Measurements from ENCODE around the gene PPP1R27.
"Not testable (repeated sequence)": the region's sequence is repeated elsewhere in the genome, so short reads cannot be mapped to it uniquely, and the experiment has no call there.

Gene PPP1R27

DNA sequence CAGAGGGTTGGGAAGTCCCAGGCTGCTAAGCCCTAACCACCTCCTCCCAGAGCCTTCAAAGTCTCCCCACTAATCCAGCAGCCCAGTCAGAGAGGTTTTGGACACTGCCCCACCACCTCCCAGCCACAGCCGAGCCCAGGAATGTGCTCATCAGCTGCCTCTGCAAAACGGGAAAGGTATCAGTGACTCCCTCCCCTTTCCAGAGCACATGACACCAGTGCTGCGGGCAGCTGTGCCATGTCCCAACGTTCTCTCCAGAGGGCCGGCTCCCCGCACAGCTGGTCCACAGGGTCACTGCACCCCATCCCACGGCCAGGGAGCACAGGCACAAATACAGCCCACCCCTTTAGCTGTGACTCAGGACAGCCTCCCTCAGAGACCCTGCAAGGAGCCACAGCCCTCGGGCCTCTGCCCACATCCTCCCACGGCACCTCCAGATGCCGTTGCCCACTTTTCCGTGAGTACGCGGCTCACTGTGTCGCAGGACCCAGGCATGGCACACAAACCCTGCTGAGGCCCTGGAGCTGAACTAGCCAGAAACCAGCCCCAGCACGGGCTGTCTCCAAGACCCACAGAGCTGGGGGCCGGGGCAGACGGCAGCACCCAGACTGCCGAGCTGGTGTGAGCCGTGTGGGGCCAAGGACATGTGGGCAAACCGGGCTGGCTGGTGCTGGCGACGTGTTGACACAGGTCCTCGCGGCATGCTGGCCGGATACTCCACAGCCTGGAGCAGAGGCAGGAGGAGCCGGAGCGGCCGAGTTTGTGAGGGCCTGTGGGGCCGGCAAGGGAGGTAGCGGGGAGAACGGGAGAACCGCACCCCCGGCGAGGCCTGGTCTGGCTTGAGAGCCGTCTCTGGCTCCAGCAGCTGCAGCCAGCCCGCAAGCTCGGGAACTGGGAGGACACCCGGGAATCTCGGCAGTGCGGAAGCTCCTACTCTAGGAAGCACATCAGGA lies 6.3 kb upstream of the PPP1R27 start:
- no peak for DNase-seq (ENCODE audit: low read depth)

DNA sequence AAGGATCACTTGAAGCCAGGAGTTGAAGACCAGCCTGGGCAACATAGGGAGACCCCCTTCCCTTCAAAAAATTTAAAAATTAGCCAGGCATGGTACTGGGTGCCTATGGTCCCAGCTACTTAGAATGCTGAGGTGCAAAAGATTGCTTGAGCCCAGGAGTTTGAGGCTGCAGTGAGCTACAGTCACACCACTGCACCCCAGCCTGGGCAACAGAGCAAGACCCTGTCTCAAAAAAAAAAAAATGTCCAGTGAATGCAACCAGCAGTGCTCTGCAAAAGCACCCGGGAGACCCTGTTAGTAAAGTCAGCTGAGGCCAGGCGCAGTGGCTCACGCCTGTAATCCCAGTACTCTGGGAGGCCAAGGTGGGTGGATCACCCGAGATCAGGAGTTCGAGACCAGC lies 5.2 kb upstream of the PPP1R27 start:
- DNase-seq (ENCODE audit: low read depth): not testable (repeated sequence)

DNA sequence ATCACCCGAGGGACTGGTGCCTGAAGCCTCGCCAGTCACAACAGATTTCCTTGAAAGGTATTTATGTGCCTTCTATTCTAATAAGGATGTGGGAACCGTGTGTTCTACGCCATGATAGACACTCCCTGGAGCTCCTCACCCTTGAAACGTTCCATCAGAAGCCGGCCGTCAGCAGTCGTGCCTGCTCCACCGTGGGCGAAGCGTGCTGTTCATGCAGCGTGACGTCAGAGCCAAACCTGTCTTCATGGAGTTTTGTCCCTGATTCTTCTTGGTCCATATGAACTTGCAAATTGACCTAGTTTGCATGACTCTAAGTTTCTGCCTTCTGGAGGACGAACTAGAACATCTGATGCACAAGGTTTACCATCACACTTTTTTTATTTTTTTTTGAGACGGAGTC lies 4.5 kb upstream of the PPP1R27 start:
- DNase-seq (ENCODE audit: low read depth): no peak

DNA sequence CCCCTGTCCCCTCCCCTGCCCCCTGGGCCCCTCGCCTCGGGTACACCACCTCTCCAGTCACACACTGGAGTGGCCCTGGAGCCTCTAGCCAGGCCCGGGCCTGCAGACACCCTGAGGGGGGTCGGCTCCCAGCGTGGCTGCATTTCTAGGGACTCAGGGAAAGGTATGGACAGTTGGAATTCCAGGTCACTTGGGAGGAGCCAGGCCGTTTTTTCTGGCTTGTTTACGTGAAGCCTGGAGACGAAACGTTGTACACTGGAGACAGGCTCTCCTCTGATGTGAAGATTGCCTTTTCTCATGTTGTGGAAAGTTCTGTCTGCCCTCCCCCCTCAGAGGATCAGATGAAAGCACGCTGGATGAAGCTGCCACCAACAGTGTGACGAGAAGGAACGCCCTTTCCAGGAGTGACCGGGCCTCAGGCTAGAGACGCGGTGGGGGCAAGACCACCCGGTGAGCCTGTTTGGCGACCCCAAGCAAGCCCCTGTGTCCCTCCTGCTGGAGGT lies 4.0 kb upstream of the PPP1R27 start:
- no peak for DNase-seq (ENCODE audit: low read depth)

DNA sequence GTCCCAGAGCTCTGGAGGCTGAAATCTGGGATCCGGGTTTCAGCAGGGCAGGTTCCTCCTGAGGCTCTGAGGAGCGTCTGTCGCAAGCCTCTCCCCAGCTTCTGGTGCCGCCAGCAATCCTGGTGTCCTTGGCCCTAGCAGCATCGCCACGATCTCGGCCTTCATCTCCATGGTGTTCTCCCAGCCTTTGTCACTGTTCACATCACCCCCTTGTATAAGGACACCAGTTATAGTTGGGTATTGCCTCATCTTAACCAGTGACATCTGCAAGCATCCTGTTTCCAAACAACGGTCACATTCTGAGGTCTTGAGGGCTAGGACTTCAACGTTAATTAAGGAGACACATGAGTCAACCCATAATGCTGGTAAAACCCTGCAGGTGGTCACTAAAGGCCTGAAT lies 2.8 kb upstream of the PPP1R27 start:
- DNase-seq (ENCODE audit: low read depth): no peak

DNA sequence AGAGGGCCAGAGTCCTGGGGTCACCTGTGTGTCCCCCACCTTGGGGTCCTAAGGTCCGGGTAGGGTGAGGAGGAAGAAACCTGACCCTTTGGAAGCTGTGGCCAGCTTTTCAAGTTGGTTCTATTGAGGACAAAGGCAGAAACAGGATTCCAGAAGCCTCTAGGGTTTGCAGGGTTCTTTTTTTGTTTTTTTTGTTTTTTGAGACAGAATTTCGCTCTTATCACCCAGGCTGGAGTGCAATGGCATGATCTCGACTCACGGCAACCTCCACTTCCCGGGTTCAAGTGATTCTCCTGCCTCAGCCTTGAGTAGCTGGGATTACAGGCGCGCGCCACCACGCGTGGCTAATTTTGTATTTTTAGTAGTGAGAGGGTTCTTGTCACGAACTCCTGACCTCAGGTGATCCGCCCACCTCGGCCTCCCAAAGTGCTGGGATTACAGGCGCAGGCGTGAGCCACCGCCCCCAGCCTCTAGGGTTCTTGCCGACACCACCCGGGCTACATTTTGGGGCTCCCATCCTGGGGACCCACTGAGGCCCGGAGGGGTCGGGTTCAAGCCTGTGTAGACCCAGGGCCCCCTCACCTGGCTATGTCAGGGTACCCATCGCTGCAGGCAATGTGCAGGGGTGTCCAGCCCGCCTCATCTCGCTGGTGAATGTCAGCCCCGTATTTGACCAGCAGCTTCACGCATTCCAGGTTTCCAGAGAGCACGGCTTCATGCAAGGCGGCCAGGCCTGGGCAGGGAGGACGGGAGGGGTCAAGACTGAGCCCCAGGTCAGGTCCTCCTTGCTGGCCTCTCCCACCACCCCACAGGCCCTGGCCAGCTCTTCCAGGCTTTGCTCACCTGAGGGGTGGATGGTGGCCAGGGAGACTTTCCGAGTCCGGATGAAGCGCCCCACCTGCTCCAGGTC lies 674 bp downstream of the PPP1R27 start:
- DNase-seq (ENCODE audit: low read depth): no peak

DNA sequence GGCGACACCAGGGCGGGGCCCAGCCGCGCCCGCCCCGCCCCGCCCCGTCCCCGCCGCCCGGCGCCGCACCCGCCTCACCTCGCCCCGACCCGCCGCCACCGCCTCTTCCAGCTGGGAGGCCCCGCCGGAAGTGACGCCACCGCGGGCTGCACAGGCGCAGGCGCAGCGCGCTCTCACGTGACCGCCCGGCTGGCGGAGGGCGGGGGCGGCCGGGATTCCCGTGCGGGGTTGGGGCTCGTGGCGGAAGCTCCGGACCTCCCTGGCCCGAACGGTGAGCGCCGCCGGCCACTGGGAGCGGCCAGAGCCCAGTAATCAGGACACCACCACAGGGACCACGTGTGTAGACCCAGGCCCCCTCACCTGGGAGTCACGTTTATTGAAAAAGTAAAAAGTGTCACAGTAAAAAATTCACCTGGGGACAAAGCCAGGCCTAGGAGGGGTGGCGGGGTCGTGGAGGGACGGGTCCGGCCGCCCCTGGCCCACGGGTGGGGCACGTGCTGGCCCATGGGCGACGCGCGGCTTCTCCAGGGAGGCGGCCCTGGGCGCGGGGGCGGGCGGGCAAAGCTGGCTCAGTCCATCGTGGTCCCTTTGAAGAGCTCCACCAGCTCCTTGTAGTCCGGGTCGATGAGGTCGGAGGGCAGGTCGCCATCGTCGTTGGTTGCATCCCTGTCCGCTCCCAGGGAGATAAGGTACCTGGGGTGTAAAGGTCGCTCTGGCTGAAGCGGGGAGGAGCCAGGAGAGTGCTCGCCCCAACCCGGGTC lies 1.5 kb downstream of the PPP1R27 start, which contains the start of gene MCRIP1:
TSS of gene MCRIP1 (minus strand) at position 132 of the 761 bp plus-strand sequence. CDS start 8,785 bp downstream, outside the sequence.
- DNase-seq (ENCODE audit: low read depth): peak; percentile 90

DNA sequence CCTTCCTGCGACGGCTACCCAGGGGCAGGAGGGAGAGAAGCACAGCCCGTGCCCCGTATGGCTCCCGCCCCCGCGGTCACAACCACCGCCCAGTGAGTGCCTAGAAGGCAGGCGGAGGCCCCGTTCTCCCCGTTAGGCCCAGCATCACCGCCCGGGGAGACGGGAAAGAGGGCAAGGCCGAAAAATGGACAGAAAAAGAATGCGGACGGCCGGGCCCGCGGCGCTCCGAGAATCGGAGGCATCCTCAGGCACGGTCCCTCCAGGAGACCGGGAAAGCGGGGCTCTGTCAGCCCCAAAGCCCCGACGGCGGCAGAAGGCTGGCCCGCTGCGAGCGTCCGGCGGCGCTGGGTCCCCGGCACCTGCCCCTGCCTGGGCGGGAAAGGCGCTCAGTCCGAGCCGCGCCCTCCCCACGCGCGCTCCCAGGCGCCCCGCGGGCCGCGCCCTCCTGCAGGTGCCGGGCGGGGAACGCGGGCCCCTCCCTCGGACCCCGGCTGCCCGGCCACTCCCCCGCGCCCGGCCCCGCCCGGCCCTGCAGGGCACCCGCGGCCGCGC lies 2.2 kb downstream of the PPP1R27 start:
- peak; percentile 13 for DNase-seq (ENCODE audit: low read depth)

DNA sequence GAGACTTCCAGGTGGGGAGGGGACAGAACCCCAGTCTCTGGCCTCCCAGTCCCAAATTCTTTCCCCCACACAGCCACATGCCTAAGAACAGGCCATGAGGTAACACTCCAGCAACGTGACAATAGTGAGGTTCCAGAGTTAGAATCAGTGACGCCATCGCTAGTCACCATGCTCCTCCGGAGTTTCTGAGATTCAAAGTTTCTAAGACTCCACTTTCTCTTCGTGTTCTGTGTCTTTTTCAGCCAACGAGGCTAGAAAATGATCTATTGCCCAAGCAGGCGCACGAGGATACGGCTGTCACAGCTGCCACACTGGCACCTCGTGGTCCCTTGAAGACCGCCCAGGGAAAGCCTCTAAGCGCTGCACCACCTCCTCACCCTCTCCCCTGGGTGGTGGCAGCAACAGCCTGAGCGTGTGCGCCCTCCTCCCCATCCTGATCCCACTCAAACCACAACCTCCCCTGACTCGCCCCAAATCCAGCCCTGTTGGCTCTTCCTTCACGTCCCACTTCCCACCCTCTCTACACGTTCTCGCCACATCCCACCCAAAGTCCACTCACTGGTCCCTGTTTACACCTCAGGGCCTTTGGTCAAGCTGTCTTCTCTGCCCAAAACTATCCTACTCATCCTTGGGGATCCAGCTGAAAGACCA lies 2.8 kb downstream of the PPP1R27 start:
- DNase-seq (ENCODE audit: low read depth): peak; percentile 28

DNA sequence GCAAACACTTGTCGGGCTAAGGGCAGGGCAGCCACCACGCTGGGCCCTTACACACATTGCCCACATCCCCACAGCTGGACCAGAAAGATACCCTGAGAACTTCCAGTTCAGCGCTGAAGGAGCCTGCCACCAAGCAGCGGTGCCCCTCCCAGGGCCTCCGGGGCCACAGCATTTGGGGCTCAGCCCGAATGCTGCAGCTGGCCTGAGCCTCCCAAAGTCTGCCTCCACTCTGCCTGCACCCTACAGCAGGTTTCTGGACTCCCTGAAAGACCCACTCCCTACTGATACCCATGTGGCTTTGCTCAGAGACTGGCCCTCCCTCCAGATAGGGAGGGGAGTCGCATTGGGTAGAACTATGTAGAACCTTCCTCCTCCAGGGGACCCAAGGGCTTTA lies 3.3 kb downstream of the PPP1R27 start:
- no peak for DNase-seq (ENCODE audit: low read depth)

DNA sequence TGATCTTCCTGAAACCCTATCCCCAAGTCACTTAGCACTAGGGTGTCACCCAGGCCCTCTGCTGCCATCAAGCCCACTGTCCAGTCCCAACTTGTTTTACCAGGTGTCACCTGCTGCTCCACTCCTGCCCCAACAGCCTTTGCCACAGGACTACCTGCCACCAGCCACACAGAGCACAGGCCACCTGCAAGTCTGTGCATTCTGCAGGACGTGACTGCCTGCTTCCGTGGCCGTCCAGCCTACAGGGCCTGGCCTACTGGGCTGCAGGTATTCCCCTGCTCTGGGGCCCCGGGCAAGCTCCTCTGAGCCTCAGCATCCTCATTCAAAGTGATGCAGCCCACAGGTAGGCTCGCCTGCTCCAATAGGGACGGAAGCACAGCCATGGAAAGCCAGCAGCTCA lies 5.0 kb downstream of the PPP1R27 start:
- DNase-seq (ENCODE audit: low read depth): no peak

DNA sequence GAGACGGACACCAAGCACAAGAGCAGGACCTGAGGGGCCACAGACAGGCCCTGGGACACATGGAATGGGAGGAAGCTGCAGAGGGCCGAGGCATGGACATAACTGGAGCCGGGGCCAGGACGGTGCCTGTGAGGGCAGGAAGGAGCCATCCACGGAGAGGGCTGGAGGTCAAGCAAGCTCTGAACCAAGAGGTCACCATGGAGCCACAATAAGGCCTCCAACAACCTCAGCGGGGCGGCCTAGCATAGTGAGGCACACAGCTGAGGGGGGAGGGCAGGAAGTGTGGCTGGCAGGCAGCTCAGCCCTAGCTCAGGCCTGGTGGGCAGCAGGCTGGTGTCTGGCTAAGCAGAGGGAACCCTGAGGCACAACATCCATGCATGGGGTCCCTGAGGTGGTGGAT lies 6.2 kb downstream of the PPP1R27 start:
- DNase-seq (ENCODE audit: low read depth): no peak

DNA sequence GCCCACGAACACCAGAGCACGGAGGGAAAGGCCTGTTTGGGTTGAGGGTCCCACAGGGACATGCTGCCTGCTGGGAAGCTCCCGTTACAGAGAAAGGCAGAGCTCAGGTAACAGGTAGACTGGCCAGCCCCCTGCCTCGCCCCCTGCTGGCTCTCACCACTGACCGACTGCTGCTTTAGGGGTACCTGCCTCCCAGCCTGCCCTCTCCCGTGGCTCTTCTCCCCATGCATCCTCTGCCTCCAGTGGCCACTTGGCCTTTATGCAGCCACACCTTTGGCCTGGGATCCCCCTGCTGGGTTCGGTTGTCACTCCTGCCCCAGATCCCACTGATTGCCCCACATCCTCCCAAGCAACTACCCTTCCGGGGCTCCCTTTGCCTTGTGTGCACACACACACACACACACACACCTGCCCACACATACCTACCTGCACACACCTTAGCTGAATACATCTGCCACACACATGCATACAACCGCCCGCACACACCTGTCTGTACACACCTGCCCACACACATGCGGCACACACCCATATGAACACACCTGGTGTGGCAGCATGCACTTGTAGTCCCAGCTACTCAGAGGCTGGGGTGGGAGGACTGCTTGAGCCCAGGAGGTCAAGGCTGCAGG lies 8.9 kb downstream of the PPP1R27 start:
- DNase-seq (ENCODE audit: low read depth): no peak

DNA sequence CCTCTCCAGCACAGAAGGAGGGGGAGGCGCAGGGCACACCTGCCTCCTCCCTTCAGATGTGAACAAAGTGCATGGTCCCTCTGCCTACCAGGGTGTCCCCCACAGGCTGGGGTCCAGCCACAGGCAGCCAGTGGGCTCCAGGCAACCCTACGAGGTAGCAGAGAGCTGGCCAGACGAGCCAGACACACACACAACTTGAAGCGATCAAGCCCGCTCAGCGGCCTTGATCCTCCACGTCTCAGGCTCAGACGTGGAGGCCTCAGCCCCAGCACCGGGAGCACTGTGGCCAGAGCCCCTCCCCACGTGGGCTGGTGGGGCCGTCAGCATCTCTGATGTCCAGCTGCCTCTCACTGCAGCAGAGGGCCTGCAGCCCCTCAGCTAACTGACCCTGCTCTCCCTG lies 10.3 kb downstream of the PPP1R27 start:
- DNase-seq (ENCODE audit: low read depth): no peak

DNA sequence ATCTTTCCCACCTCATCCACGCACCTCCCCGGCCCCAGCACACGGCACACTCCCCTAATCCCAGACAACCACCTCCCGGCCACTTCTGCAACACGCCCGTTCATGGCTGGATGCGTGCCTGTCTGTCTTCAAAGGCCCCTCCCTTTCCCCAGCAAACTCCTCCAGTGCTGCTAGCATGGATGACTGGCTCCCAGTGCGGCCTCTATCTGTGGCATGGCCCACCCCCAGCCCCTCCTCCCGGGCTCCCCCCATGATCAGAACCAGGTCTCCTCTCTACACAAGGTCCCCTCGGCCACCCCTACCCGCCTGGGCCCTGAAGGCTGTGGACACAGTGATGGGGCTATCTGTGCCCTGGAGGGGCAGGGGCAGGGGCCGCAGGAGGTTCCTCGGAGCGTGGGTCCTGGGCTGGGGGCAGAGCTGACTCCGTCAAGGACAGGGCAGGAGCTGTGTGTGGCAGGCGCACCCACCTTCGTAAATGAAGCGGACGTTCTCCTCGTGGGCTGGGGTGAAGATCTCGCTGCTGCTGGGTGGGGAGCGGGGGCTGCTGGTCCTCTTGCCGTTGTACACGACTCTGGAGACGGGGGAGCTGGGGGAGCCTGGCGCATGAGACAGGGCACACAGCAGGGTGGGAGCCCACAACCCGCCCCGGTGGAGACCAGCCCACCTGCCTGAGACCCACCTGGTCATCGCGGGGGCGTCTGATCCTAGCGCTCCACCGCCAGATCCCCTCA lies 10.9 kb downstream of the PPP1R27 start:
- DNase-seq (ENCODE audit: low read depth): no peak

DNA sequence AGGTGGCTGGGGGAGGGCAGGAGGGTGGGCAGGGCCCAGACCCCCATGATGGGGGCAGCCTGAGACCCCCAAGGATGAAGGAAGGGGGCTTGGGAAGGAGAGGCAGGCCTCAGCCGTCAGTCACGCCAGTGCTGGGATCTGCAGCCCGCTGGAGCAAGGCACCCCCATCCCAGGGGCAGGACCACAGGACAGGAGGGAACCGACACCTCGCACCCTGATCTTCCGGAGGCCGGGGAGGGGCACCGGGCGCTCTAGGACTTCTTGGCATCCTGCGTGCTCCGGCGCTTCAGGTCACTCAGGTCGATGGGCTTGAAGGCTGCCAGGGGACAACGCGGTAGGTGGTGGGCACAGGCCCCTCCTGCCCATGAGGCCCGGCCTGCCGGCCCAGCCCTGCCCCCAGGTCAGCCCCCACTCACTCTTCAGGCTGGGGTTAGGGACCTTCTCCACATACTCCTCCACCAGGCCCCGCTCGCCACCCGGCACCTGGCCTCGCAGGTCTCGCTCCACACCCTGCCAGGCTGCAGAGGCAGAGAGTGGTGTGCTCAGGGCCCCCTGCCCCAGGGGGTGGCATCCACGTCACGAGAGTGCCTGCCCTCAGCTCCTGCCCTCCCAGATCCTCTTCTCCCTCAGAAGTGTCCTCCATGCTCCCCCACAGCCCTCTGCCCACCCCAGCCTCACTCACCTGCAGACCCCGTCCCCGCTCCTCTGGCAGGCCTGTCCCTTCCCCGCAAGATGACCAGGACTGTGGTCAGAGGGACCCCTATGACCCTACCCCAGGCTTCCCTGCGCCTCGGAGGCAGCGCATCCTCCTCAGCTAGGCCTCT lies 11.6 kb downstream of the PPP1R27 start:
- DNase-seq (ENCODE audit: low read depth): no peak

DNA sequence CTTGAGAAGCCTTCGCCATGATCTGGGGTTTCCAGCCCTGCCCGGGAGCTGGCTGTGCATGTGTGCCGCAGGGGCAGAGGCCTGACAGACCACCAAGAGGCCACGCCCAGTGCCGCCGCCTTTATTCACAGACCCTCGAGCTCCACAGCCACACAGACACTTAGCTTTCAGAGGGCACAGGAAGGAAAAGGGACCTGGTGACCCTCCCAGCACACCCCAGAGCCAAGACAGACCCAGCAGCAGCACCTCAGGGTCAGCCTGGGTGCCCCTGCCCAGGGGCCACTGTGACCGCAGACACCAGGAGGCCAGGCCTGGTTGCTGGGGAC lies 12.6 kb downstream of the PPP1R27 start:
- DNase-seq (ENCODE audit: low read depth): no peak

DNA sequence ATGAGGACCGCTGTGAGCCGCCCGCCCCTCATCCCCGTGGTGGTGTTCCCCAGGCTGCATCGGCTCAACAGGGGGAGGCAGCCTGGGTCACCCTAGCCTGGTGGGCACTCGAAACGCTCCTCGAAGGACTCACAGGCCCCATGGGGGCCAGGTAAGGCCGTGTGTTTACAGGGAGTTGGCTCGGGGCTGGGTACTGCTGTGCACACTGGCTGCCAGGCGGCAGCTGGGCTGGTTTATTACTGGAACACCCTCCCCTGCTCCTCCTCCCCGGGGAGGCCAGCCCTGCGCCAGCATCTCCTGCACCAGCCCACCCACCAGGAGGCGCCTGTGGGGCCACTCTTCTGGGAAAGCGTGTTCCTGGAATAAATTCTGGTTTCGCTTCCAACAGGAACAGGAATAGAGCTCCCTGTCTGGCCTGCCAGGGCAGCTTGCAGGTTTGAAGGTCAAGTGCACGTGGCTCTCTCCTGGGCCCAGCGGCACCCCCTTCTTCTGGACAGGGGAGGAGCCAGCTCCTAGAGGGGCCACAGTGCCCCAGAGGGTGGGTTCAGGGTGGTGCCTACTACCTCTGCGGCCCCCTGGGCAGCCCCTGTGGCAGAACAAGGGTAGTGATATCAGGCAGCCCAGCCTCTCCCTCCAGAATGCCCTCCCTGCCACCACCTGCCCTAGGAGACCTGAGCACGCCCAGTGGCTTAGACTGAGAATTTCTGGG lies 13.1 kb downstream of the PPP1R27 start:
- DNase-seq (ENCODE audit: low read depth): no peak

Measured in activated gamma-delta T cell treated with anti-CD3 and anti-CD28 coated beads, Interleukin-2, amount 50 U/mL, for 16 hours (primary cell).